ENCODE data around the gene FKBP7. TPM values are rescaled to one million over a fixed set of nuclear protein-coding genes. Genes with fewer than 3 reads are reported as not detected.

FKBP7 gene
- total RNA-seq, 1 experiment from 2014 or later = 8.4 TPM

DNA sequence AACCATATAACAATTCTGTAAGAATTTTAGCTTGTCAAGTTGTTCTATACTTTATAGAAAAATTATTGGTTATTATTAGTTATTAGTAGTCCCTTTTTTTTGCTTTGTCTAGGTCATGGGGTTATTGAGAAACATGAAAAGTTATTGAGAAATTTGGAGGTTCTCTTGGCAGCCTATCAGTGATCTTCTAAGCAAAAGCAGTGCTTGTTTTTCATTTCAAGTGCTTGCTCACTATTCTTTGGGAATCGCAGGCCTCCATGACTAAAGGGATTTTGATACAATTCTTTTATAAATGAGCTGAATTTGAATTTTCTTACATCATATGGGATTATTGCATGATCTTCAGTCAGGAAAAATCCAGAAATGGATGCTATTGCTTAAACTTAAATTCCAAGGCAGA lies 27.7 kb upstream of the FKBP7 start:
- Mint-ChIP-seq H3K27me3 (ENCODE audit: insufficient read depth, unreplicated experiment) (no peaks in the 10 kb centered on the region), H3K36me3 (ENCODE audit: insufficient read depth, unreplicated experiment) (peaks cover 62% of the 10 kb centered on the region), H3K9me3 (ENCODE audit: unreplicated experiment) (no peaks in the 10 kb centered on the region), H3K4me1 (ENCODE audit: insufficient read depth, unreplicated experiment) (no peaks in the 10 kb centered on the region), H3K4me3 (ENCODE audit: unreplicated experiment) (no peak overlapping the region), H3K27ac (ENCODE audit: low read depth, unreplicated experiment) (no peak overlapping the region)
- POLR2A ChIA-PET = interaction anchor here (1.3 kb wide), 1 partner anchor 12 kb away, joined by 4 read pairs; no protein-coding TSS in a partner anchor
- DNase-seq (ENCODE audit: unreplicated experiment) = no peak
- CTCF ChIA-PET = interaction anchor here (0.9 kb wide), 1 partner anchor 15 kb away, joined by 3 read pairs; no protein-coding TSS in a partner anchor
- BruUV-seq (replicated peaks) = no TSS peak
- intact Hi-C loops (cut with micrococcal nuclease) = no loop called here
- TF ChIP-seq, protein P1, sequence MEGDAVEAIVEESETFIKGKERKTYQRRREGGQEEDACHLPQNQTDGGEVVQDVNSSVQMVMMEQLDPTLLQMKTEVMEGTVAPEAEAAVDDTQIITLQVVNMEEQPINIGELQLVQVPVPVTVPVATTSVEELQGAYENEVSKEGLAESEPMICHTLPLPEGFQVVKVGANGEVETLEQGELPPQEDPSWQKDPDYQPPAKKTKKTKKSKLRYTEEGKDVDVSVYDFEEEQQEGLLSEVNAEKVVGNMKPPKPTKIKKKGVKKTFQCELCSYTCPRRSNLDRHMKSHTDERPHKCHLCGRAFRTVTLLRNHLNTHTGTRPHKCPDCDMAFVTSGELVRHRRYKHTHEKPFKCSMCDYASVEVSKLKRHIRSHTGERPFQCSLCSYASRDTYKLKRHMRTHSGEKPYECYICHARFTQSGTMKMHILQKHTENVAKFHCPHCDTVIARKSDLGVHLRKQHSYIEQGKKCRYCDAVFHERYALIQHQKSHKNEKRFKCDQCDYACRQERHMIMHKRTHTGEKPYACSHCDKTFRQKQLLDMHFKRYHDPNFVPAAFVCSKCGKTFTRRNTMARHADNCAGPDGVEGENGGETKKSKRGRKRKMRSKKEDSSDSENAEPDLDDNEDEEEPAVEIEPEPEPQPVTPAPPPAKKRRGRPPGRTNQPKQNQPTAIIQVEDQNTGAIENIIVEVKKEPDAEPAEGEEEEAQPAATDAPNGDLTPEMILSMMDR (IDR thresholded peaks at IDR 0.05; ENCODE audit: unreplicated experiment) = no peak

- no peak for DNase-seq (ENCODE audit: unreplicated experiment)
- H3K36me3 Mint-ChIP-seq (ENCODE audit: insufficient read depth, unreplicated experiment) = peaks cover 78% of the 10 kb centered on the region
- TF ChIP-seq, protein P1 (IDR thresholded peaks at IDR 0.05; ENCODE audit: unreplicated experiment) = no peak
- ChIA-PET CTCF (no interaction called here), POLR2A (no interaction called here)
- no peaks in the 10 kb centered on the region for H3K4me1 Mint-ChIP-seq (ENCODE audit: insufficient read depth, unreplicated experiment)
- H3K4me3 Mint-ChIP-seq (ENCODE audit: unreplicated experiment) = no peak overlapping the region
- intact Hi-C loops (cut with micrococcal nuclease) = no loop called here
- no TSS peak for BruUV-seq (replicated peaks)
- no peak overlapping the region for H3K27ac Mint-ChIP-seq (ENCODE audit: low read depth, unreplicated experiment)
- H3K9me3 Mint-ChIP-seq (ENCODE audit: unreplicated experiment) = no peaks in the 10 kb centered on the region
- H3K27me3 Mint-ChIP-seq (ENCODE audit: insufficient read depth, unreplicated experiment) = no peaks in the 10 kb centered on the region
Observed at GRCh38 chr2:178502751-178503150, 24.4 kb upstream of the FKBP7 start.

DNA sequence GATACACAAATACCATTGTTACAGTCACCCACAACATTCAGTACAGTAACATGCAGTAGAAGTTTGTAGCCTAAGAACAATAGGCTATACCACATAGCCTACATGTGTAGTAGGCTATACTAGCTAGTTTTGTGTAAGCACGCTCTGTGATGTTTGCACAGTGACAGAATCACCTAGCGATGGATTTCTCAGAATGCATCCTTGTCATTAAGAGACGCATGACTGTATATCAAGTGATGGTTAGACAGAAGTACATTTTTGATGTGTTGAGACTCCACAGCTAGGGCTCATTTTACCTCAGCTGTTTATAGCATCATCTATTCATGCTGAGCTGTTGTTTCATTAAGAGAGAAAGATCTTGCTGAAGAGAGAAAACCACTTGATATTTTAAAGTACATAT lies 21.2 kb upstream of the FKBP7 start:
- ChIA-PET POLR2A (interaction anchor here (2.1 kb wide), 1 partner anchor 23 kb away, joined by 6 read pairs; no protein-coding TSS in a partner anchor), CTCF (interaction anchor here (0.8 kb wide), 1 partner anchor 24 kb away, joined by 3 read pairs; no protein-coding TSS in a partner anchor)
- Mint-ChIP-seq H3K4me1 (ENCODE audit: insufficient read depth, unreplicated experiment) (no peaks in the 10 kb centered on the region), H3K36me3 (ENCODE audit: insufficient read depth, unreplicated experiment) (peaks cover 95% of the 10 kb centered on the region), H3K9me3 (ENCODE audit: unreplicated experiment) (no peaks in the 10 kb centered on the region), H3K27me3 (ENCODE audit: insufficient read depth, unreplicated experiment) (no peaks in the 10 kb centered on the region), H3K4me3 (ENCODE audit: unreplicated experiment) (no peak overlapping the region), H3K27ac (ENCODE audit: low read depth, unreplicated experiment) (no peak overlapping the region)
- no peak for DNase-seq (ENCODE audit: unreplicated experiment)
- BruUV-seq (replicated peaks) = no TSS peak
- TF ChIP-seq, protein P1 (IDR thresholded peaks at IDR 0.05; ENCODE audit: unreplicated experiment) = no peak
- intact Hi-C loops (cut with micrococcal nuclease) = no loop called here

- Mint-ChIP-seq H3K27me3 (ENCODE audit: insufficient read depth, unreplicated experiment) (no peaks in the 10 kb centered on the region), H3K36me3 (ENCODE audit: insufficient read depth, unreplicated experiment) (peaks cover 94% of the 10 kb centered on the region), H3K9me3 (ENCODE audit: unreplicated experiment) (no peaks in the 10 kb centered on the region), H3K4me3 (ENCODE audit: unreplicated experiment) (no peak overlapping the region), H3K4me1 (ENCODE audit: insufficient read depth, unreplicated experiment) (no peaks in the 10 kb centered on the region), H3K27ac (ENCODE audit: low read depth, unreplicated experiment) (no peak overlapping the region)
- ChIA-PET CTCF (no interaction called here), POLR2A (interaction anchor here (0.7 to 2.1 kb wide), 2 partner anchors 25 to 973 kb away, joined by 3 to 6 read pairs; no protein-coding TSS in a partner anchor)
- intact Hi-C loops (cut with micrococcal nuclease) = no loop called here
- no TSS peak for BruUV-seq (replicated peaks)
- TF ChIP-seq, protein P1 (IDR thresholded peaks at IDR 0.05; ENCODE audit: unreplicated experiment) = no peak
- no peak for DNase-seq (ENCODE audit: unreplicated experiment)
Observed at GRCh38 chr2:178498137-178498536, 19.7 kb upstream of the FKBP7 start.
